GM12891 (cell line): ENCODE results near the gene TAOK1.

ENCODE experiments used
- POLR2A ChIP-seq: IDR thresholded peaks from 2 replicates; pipeline ENCODE4 v1.6.1; 2011; ENCODE audit warnings: low read depth, low read length, control low read depth
- POLR2AphosphoS5 ChIP-seq: IDR thresholded peaks from 2 replicates; pipeline ENCODE4 v1.6.1; 2011; ENCODE audit warnings: low read depth, low read length, control low read depth
- POU2F2 ChIP-seq: IDR thresholded peaks from 2 replicates; pipeline ENCODE4 v1.6.1; 2011; ENCODE audit warnings: low read depth, mild to moderate bottlenecking, control low read depth, low read length, moderate library complexity
- SPI1 ChIP-seq: IDR thresholded peaks from 2 replicates; pipeline ENCODE4 v1.6.1; 2011; ENCODE audit warnings: low read depth, low read length, control low read depth
- TAF1 ChIP-seq: IDR thresholded peaks from 2 replicates; pipeline ENCODE4 v1.6.1; 2011; ENCODE audit warnings: low read depth, low read length, control low read depth

GRCh38 chr17:29573558-29573869 is 183.4 kb downstream of the TAOK1 start:
- TF ChIP-seq POLR2A (no peak), POLR2AphosphoS5 (no peak), POU2F2 (no peak), TAF1 (no peak), SPI1 (no peak)
